ENCODE results near the gene NCKIPSD. TPM values are rescaled to one million over a fixed set of nuclear protein-coding genes. Genes with fewer than 3 reads are reported as not detected.
A peak's percentile ranks its signal among the peaks of the same experiment; 100 is the strongest.
"Not testable (repeated sequence)": the region's sequence is repeated elsewhere in the genome, so short reads cannot be mapped to it uniquely, and the experiment has no call there.

Gene NCKIPSD
- total RNA-seq, 4 donors from 2014 or later = 11.0 to 48.9 (median 25.6) TPM

GRCh38 chr3:48723725-48724124, 38.0 kb upstream of the NCKIPSD start:
- Histone ChIP-seq H3K4me3 (no peak overlapping the region), H3K27me3 (no peaks in the 10 kb centered on the region), H3K36me3 (no peaks in the 10 kb centered on the region), H3K4me1 (no peaks in the 10 kb centered on the region), H3K9me3 (no peaks in the 10 kb centered on the region), H3K27ac (no peak overlapping the region)
- intact Hi-C loops (cut with DNase I; ENCODE audit: low total_unique reads) = no loop called here
- DNase-seq = no peak
- no peak for TF ChIP-seq POLR2A (IDR thresholded peaks at IDR 0.05)
- no peak for TF ChIP-seq CTCF (IDR thresholded peaks at IDR 0.05)

- DNase-seq; H3K4me3 ChIP-seq; H3K36me3 ChIP-seq; H3K4me1 ChIP-seq; intact Hi-C loops (cut with DNase I; ENCODE audit: low total_unique reads); H3K27ac ChIP-seq; H3K9me3 ChIP-seq; H3K27me3 ChIP-seq: not testable (repeated sequence)
These were observed 37.6 kb upstream of the NCKIPSD start for GRCh38 chr3:48723293-48723692.

GRCh38 chr3:48716982-48717746, 31.4 kb upstream of the NCKIPSD start, which contains the start of gene IP6K2:
Gene IP6K2, minus strand, starts transcription at chr3:48717221. Its CDS starts 21,930 bp downstream, at chr3:48695291.
- no peaks in the 10 kb centered on the region for H3K9me3 ChIP-seq
- TF ChIP-seq CTCF (IDR thresholded peaks at IDR 0.05) (peak in 1 of 4 experiments; percentile 29), POLR2A (IDR thresholded peaks at IDR 0.05) (peak; percentile 83 to 94)
- intact Hi-C loops (cut with DNase I; ENCODE audit: low total_unique reads) = no loop called here

GRCh38 chr3:48716508-48716981, 30.8 kb upstream of the NCKIPSD start:
- no peaks in the 10 kb centered on the region for H3K36me3 ChIP-seq
- DNase-seq = no peak
- H3K4me1 ChIP-seq = no peaks in the 10 kb centered on the region
- H3K9me3 ChIP-seq = no peaks in the 10 kb centered on the region
- H3K27ac ChIP-seq = peak overlapping the region; percentile 83 to 87
- H3K27me3 ChIP-seq = no peaks in the 10 kb centered on the region
- TF ChIP-seq POLR2A (IDR thresholded peaks at IDR 0.05) (no peak), CTCF (IDR thresholded peaks at IDR 0.05) (no peak)
- peak overlapping the region; percentile 89 to 91 for H3K4me3 ChIP-seq
- intact Hi-C loops (cut with DNase I; ENCODE audit: low total_unique reads) = no loop called here

More at GRCh38 chr3:48716982-48717746, 31.4 kb upstream of the NCKIPSD start, which contains the start of gene IP6K2:
- H3K4me1 ChIP-seq = no peaks in the 10 kb centered on the region
- H3K27me3 ChIP-seq = no peaks in the 10 kb centered on the region
- no peaks in the 10 kb centered on the region for H3K36me3 ChIP-seq
- H3K27ac ChIP-seq = peak within 1 kb of the TSS; percentile 83 to 87
- peak within 1 kb of the TSS; percentile 89 to 91 for H3K4me3 ChIP-seq
- DNase-seq = peak; percentile 98 to 99

- Histone ChIP-seq H3K27ac (peak overlapping the region in 1 of 2 donors; percentile 43), H3K4me3 (no peak overlapping the region)
These were observed 29.6 kb upstream of the NCKIPSD start for GRCh38 chr3:48715174-48715800.

More at GRCh38 chr3:48715174-48715800, 29.6 kb upstream of the NCKIPSD start:
- Histone ChIP-seq H3K9me3 (no peaks in the 10 kb centered on the region), H3K36me3 (no peaks in the 10 kb centered on the region), H3K27me3 (no peaks in the 10 kb centered on the region), H3K4me1 (no peaks in the 10 kb centered on the region)
- no peak for TF ChIP-seq CTCF (IDR thresholded peaks at IDR 0.05)
- no peak for TF ChIP-seq POLR2A (IDR thresholded peaks at IDR 0.05)
- DNase-seq = no peak
- intact Hi-C loops (cut with DNase I; ENCODE audit: low total_unique reads) = no loop called here

All from uterus (tissue), 4 donors.